ENCODE data around the gene TMTC1.

Gene TMTC1

DNA sequence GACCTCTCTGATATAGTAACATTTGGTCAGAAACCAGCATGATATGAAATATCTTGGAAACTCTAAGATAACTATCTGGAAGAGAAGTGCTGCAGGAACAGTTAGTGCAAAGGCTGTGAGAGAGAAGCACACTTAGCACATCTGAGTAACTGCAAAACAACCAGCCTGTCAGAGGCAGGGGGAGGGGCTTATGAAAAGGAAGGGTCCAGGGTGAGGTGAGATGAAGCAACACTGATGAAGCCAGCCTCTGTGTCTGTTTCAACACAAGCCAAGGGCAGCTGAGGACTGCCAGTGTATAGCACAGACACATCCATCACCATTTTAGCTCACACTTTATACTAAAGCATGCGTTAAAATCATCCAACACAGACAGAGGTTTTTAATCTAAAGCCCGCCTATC is 248.8 kb downstream of the TMTC1 start:
- ChIA-PET CTCF (interaction anchor here (2.0 kb wide), 1 partner anchor 17 kb away, joined by 4 read pairs; no protein-coding TSS in a partner anchor), POLR2A (no interaction called here)
- no peak for DNase-seq (ENCODE audit: extremely low spot score)
- TF ChIP-seq, protein P1, sequence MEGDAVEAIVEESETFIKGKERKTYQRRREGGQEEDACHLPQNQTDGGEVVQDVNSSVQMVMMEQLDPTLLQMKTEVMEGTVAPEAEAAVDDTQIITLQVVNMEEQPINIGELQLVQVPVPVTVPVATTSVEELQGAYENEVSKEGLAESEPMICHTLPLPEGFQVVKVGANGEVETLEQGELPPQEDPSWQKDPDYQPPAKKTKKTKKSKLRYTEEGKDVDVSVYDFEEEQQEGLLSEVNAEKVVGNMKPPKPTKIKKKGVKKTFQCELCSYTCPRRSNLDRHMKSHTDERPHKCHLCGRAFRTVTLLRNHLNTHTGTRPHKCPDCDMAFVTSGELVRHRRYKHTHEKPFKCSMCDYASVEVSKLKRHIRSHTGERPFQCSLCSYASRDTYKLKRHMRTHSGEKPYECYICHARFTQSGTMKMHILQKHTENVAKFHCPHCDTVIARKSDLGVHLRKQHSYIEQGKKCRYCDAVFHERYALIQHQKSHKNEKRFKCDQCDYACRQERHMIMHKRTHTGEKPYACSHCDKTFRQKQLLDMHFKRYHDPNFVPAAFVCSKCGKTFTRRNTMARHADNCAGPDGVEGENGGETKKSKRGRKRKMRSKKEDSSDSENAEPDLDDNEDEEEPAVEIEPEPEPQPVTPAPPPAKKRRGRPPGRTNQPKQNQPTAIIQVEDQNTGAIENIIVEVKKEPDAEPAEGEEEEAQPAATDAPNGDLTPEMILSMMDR (IDR thresholded peaks at IDR 0.05; ENCODE audit: control extremely low read depth, extremely low read depth, low read depth, missing control alignments): no peak

DNA sequence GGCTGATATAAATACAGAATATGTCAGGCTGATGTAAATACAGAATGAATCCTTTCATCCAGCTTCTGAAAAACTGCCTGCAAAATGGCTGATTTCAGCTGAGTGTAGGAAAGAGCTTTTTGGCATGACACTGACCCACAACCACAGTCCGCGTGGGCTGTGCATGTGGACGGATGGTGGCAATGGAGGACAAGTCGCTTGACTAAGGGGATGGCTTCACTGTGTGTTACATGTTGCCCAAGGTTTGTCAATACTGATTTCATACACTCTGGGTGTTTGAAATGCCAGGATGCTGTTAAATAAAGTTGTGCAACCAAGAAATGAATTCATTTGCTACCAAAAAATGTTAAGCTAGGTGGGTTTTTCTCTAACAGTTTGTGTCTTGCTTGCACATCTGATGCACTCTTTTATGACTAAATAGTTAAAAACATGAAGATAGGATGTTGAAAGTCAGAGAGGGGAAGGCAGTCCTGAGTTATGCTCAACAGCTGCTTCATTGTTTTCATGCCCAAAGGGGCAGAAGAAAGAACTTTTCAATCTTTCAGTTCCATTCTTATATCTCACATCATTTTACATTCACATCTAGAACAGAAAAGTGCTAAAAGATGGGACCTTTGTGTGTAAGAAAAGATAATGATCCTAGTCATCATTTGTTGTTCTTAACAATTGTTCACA is 249.8 kb downstream of the TMTC1 start:
- ChIA-PET POLR2A (no interaction called here), CTCF (interaction anchor here (0.9 to 2.1 kb wide), 3 partner anchors 8 to 18 kb away, joined by 4 to 8 read pairs (median 4); no protein-coding TSS in a partner anchor)
- no peak for DNase-seq (ENCODE audit: extremely low spot score)
- TF ChIP-seq, protein P1 (IDR thresholded peaks at IDR 0.05; ENCODE audit: control extremely low read depth, extremely low read depth, low read depth, missing control alignments): no peak

DNA sequence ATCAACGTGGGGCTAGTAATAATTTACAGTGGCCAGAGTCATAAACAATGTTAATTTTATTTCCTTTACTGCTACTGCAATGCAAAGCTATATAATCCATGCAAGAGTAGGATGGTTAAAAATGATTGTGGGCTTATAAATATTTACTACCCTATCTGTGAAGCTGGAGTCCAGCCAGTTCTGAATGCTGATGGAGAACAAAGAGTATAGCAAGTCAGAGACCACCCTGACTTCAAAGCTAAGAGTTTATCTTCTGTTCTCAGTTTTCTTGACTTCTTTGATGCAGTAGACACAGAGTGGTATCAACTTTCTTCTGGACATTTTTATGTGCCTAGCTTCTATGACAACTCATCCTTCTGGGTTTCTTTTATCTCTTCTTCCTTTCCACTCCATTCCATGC is 252.3 kb downstream of the TMTC1 start:
- TF ChIP-seq, protein P1 (IDR thresholded peaks at IDR 0.05; ENCODE audit: control extremely low read depth, extremely low read depth, low read depth, missing control alignments): no peak
- POLR2A ChIA-PET: no interaction called here
- CTCF ChIA-PET: interaction anchor here (1.2 to 2.3 kb wide), 2 partner anchors 12 to 19 kb away, joined by 3 to 10 read pairs; no protein-coding TSS in a partner anchor
- DNase-seq (ENCODE audit: extremely low spot score): no peak

DNA sequence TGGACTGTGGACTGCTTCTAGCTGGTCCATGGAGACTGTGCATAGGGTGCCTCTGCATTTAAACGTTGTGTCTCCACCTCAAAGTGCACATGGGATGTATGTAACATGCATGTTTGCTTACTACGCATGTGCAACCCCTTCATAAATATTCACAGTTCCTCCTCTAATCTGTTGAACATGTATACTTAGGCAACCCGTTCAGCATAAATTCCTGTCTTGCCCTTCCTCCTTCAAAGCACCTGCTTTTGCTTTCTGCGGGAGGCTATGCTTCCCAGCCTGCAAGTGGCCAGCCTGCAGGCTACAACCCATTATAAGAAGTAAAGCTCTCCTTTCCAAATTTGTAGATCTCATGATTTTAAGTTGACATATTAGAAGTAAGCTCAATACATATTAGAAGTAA is 253.3 kb downstream of the TMTC1 start:
- POLR2A ChIA-PET: no interaction called here
- CTCF ChIA-PET: interaction anchor here (0.9 to 2.3 kb wide), 2 partner anchors 11 to 23 kb away, joined by 4 to 10 read pairs; no protein-coding TSS in a partner anchor

DNA sequence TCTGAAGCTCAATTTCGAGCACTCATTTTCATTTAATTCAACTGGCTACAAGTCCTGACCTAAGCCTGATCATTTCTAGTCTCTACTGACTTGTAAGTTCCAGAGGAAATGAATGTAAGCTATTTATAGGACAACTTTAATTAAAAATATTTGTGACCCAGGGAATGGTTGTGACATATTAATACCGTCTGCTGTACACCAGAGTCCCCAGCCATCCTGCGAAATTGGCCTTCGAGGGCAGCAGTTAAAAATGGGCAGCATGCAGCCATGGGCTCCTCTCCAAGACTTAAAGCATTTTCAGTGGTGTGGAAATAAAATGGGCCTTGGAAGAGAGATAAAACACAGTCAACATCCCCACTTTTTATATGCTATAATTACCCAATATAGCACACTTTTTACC is 255.6 kb downstream of the TMTC1 start:
- ChIA-PET CTCF (interaction anchor here (0.9 to 1.0 kb wide), 2 partner anchors 8 to 9 kb away, joined by 3 to 6 read pairs; no protein-coding TSS in a partner anchor), POLR2A (no interaction called here)
- TF ChIP-seq, protein P1 (IDR thresholded peaks at IDR 0.05; ENCODE audit: control extremely low read depth, extremely low read depth, low read depth, missing control alignments): no peak
- no peak for DNase-seq (ENCODE audit: extremely low spot score)

More for the DNA sequence above, 253.3 kb downstream of the TMTC1 start:
- no peak for DNase-seq (ENCODE audit: extremely low spot score)
- TF ChIP-seq, protein P1 (IDR thresholded peaks at IDR 0.05; ENCODE audit: control extremely low read depth, extremely low read depth, low read depth, missing control alignments): no peak

DNA sequence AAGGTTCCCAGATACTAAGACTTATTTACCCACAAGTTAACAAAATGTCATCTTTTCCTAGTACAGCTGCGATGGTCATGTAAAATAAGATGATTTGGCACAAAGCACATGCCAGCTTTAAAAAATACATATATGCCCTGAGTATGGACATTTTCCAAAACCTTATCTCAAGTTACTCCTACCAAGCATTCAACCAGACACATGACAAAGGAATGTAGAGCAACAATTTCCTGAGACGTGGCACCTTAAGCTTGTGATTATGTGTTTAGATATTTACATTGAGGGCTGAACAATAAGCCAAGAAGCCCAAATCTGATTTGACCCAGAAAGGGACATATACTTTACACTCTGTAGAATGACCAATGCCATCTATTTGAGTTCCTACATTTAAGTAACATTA is 261.8 kb downstream of the TMTC1 start:
- TF ChIP-seq, protein P1 (IDR thresholded peaks at IDR 0.05; ENCODE audit: control extremely low read depth, extremely low read depth, low read depth, missing control alignments): no peak
- ChIA-PET POLR2A (no interaction called here), CTCF (interaction anchor here (1.1 to 2.9 kb wide), 4 partner anchors 11 to 1292 kb away, joined by 3 to 8 read pairs (median 5); no protein-coding TSS in a partner anchor)
- no peak for DNase-seq (ENCODE audit: extremely low spot score)
